ENCODE results near the gene KAT5. TPM values are rescaled to one million over a fixed set of nuclear protein-coding genes. Genes with fewer than 3 reads are reported as not detected.
"Not testable (repeated sequence)": the region's sequence is repeated elsewhere in the genome, so short reads cannot be mapped to it uniquely, and the experiment has no call there.

Gene KAT5
- total and polyA plus RNA-seq, 8 donors, result 57.0 to 69.2 (median 64.3) TPM

DNA sequence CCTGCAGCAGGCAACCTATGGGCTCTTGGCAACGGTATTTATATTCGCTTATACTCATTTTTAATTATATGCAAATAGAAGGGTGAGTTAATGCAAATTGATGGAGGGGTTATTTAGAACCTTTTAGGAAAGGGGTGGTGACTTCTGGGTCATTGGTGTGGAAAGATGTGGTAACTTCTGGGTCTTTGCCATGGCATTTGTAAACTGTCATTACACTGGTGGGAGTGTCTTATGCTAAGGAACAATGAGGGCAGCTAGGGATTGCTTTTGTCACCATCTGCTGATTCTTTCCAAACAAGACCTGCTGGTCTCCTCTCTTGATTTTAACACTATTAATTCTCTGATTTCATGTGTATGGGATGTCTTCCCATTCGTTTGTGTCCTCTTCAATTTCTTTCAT is 11.7 kb upstream of the KAT5 start:
- Histone ChIP-seq H3K9me3 (no peaks in the 10 kb centered on the region), H3K36me3 (no peaks in the 10 kb centered on the region), H3K27me3 (peaks cover 0 to 3% of the 10 kb centered on the region in 2 donors), H3K4me1 (peaks cover 0 to 4% of the 10 kb centered on the region in 2 donors), H3K4me3 (no peak overlapping the region), H3K27ac (no peak overlapping the region)
- intact Hi-C loops (cut with DNase I), result loop anchor here in 1 of 2 donors (10.0 kb wide), 1 partner anchor 76 kb away; no protein-coding TSS in a partner anchor
- TF ChIP-seq, protein P1, sequence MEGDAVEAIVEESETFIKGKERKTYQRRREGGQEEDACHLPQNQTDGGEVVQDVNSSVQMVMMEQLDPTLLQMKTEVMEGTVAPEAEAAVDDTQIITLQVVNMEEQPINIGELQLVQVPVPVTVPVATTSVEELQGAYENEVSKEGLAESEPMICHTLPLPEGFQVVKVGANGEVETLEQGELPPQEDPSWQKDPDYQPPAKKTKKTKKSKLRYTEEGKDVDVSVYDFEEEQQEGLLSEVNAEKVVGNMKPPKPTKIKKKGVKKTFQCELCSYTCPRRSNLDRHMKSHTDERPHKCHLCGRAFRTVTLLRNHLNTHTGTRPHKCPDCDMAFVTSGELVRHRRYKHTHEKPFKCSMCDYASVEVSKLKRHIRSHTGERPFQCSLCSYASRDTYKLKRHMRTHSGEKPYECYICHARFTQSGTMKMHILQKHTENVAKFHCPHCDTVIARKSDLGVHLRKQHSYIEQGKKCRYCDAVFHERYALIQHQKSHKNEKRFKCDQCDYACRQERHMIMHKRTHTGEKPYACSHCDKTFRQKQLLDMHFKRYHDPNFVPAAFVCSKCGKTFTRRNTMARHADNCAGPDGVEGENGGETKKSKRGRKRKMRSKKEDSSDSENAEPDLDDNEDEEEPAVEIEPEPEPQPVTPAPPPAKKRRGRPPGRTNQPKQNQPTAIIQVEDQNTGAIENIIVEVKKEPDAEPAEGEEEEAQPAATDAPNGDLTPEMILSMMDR (IDR thresholded peaks at IDR 0.05), result no peak
- no peak for ATAC-seq
- no peak for DNase-seq

DNA sequence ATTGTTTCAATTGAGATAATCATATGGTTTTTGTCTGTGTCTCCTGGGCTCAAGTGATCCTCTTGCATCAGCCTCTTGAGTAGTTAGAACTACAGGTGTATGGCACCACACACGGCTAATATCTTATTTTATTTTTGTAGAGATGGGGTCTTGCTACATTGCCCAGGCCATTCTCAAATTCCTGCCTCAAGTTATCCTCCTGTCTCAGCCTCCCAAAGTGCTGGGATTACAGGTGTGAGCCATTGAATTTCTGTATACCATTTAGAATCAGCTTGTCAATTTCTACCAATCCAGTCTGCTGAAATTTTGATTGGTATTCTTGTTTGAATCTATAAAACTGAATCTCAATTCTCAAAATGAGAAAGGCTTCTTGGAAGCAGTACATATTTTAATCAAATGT is 10.4 kb upstream of the KAT5 start:
- peaks cover 0 to 3% of the 10 kb centered on the region in 2 donors for H3K27me3 ChIP-seq
- ATAC-seq (no peak), DNase-seq (no peak)
- H3K9me3 ChIP-seq, result no peaks in the 10 kb centered on the region
- H3K4me1 ChIP-seq, result peaks cover 0 to 4% of the 10 kb centered on the region in 2 donors
- H3K36me3 ChIP-seq, result no peaks in the 10 kb centered on the region
- H3K27ac ChIP-seq, result no peak overlapping the region
- H3K4me3 ChIP-seq, result no peak overlapping the region
- TF ChIP-seq, protein P1 (IDR thresholded peaks at IDR 0.05), result no peak
- intact Hi-C loops (cut with DNase I), result loop anchor here in 1 of 2 donors (10.0 kb wide), 1 partner anchor 77 kb away; no protein-coding TSS in a partner anchor

- Histone ChIP-seq H3K27ac (no peak overlapping the region), H3K36me3 (no peaks in the 10 kb centered on the region), H3K4me3 (no peak overlapping the region), H3K9me3 (no peaks in the 10 kb centered on the region), H3K4me1 (peaks cover 0 to 5% of the 10 kb centered on the region in 2 donors), H3K27me3 (peaks cover 0 to 3% of the 10 kb centered on the region in 2 donors)
- TF ChIP-seq, protein P1 (IDR thresholded peaks at IDR 0.05), result no peak
- DNase-seq (no peak), ATAC-seq (no peak)
- intact Hi-C loops (cut with DNase I), result loop anchor here in 1 of 2 donors (10.0 kb wide), 1 partner anchor 79 kb away; no protein-coding TSS in a partner anchor
Observed at GRCh38 chr11:65703846-65704245, 8.2 kb upstream of the KAT5 start.

DNA sequence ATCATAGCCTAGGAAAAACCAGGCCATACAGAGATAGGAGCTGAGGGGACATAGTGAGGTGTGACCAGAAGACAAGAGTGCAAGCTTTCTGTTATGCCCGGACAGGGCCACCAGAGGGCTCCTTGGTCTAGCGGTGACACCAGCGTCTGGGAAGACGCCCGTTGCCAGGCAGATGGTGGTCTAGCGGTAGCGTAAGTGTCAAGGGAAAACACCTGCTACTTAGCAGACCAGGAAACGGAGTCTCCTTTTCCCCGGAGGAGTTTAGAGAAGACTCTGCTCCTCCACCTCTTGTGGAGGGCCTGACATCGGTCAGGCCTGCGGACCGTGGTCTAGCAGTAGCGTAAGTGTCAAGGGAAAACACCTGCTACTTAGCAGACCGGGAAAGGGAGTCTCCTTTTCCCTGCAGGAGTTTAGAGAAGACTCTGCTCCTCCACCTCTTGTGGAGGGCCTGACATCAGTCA is 5.7 kb upstream of the KAT5 start:
- H3K4me1 ChIP-seq, result peaks cover 0 to 17% of the 10 kb centered on the region in 2 donors
- not testable (repeated sequence) for H3K36me3 ChIP-seq, H3K4me3 ChIP-seq, H3K27ac ChIP-seq, H3K27me3 ChIP-seq, H3K9me3 ChIP-seq
- ATAC-seq, result peak; percentile 24
- peak in 3 of 4 donors; percentile 49 to 90 (median 64) for DNase-seq
- intact Hi-C loops (cut with DNase I), result loop anchor here in 1 of 2 donors (10.0 kb wide), 1 partner anchor 82 kb away; no protein-coding TSS in a partner anchor
- TF ChIP-seq, protein P1 (IDR thresholded peaks at IDR 0.05), result peak; percentile 62 to 80

DNA sequence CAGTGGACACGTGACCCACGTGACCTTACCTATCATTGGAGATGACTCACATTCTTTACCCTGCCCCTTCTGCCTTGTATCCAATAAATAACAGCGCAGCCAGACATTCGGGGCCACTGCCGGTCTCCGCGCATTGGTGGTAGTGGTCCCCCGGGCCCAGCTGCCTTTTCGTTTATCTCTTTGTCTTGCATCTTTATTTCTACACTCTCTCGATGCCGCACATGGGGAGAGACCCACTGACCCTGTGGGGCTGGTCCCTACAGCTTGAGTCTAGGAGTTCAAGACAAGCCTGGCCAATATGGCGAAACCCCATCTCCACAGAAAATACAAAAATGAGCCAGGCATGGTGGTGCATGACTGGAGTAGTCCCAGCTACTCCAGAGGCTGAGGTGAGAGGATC is 5.0 kb upstream of the KAT5 start:
- H3K27me3 ChIP-seq, H3K36me3 ChIP-seq, DNase-seq, H3K9me3 ChIP-seq, H3K27ac ChIP-seq, ATAC-seq, H3K4me3 ChIP-seq: not testable (repeated sequence)
- intact Hi-C loops (cut with DNase I), result loop anchor here in 1 of 2 donors (10.0 kb wide), 1 partner anchor 82 kb away; no protein-coding TSS in a partner anchor
- peaks cover 0 to 18% of the 10 kb centered on the region in 2 donors for H3K4me1 ChIP-seq
